ENCODE results near the gene SCARB1.

The SCARB1 gene

GRCh38 chr12:124795081-124795948 is 68.3 kb downstream of the SCARB1 start:
- FAIRE-seq (no peak), DNase-seq (ENCODE audit: insufficient read length, low spot score) (no peak)
- TF ChIP-seq CTCF (IDR thresholded peaks at IDR 0.05; ENCODE audit: insufficient read depth, missing control alignments) = no peak

- no peak for TF ChIP-seq CTCF (IDR thresholded peaks at IDR 0.05; ENCODE audit: insufficient read depth, missing control alignments)
- no peak for FAIRE-seq
- no peak for DNase-seq (ENCODE audit: insufficient read length, low spot score)
Measured at GRCh38 chr12:124792961-124793441, 70.7 kb downstream of the SCARB1 start.

GRCh38 chr12:124792156-124792555 is 71.5 kb downstream of the SCARB1 start:
- DNase-seq (ENCODE audit: insufficient read length, low spot score) = no peak
- FAIRE-seq = no peak
- TF ChIP-seq CTCF (IDR thresholded peaks at IDR 0.05; ENCODE audit: insufficient read depth, missing control alignments) = no peak

GRCh38 chr12:124790650-124791400 is 72.8 kb downstream of the SCARB1 start:
- no peak for TF ChIP-seq CTCF (IDR thresholded peaks at IDR 0.05; ENCODE audit: insufficient read depth, missing control alignments)
- DNase-seq (ENCODE audit: insufficient read length, low spot score) (no peak), FAIRE-seq (no peak)

GRCh38 chr12:124788936-124789555 is 74.6 kb downstream of the SCARB1 start:
- FAIRE-seq (no peak), DNase-seq (ENCODE audit: insufficient read length, low spot score) (no peak)
- TF ChIP-seq CTCF (IDR thresholded peaks at IDR 0.05; ENCODE audit: insufficient read depth, missing control alignments) = no peak

GRCh38 chr12:124786061-124786964 is 77.4 kb downstream of the SCARB1 start:
- FAIRE-seq (no peak), DNase-seq (ENCODE audit: insufficient read length, low spot score) (no peak)
- TF ChIP-seq CTCF (IDR thresholded peaks at IDR 0.05; ENCODE audit: insufficient read depth, missing control alignments) = no peak
